ENCODE data around the gene YPEL2. TPM values are rescaled to one million over a fixed set of nuclear protein-coding genes. Genes with fewer than 3 reads are reported as not detected.

YPEL2 gene
- polyA plus RNA-seq, 1 of the 3 experiments (the other 2 are of a cell fraction), result 3.2 TPM

DNA sequence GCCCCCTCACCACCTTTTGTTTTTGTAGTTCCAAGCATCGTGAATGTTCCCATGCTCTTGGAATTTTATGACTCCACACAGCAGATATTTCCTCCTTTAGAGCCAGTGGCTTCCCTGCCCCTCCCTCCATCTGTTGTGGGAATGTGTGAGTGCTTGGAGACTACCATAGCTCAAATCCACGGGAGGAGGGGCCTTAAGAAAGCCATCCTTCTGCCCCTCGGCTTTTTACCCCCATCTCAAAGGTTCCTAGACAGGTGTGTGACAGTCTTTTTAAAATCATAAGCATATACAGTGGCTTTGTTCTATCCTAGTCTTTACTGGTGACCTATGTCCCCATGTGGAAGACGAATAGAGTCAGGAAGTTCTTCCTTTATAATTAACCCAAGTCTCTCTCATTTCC, 47.2 kb downstream of the YPEL2 start (continued):
- TF ChIP-seq, protein P1, sequence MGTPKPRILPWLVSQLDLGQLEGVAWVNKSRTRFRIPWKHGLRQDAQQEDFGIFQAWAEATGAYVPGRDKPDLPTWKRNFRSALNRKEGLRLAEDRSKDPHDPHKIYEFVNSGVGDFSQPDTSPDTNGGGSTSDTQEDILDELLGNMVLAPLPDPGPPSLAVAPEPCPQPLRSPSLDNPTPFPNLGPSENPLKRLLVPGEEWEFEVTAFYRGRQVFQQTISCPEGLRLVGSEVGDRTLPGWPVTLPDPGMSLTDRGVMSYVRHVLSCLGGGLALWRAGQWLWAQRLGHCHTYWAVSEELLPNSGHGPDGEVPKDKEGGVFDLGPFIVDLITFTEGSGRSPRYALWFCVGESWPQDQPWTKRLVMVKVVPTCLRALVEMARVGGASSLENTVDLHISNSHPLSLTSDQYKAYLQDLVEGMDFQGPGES (IDR thresholded peaks at IDR 0.05; ENCODE audit: low read depth, low read length), result no peak
- TF ChIP-seq SMC3 (IDR thresholded peaks at IDR 0.05; ENCODE audit: low read depth, low read length) (no peak), CTCF (IDR thresholded peaks at IDR 0.05) (no peak), EP300 (IDR thresholded peaks at IDR 0.05; ENCODE audit: borderline replicate concordance in 1 of 2, low read depth in 1 of 2, low read length in 1 of 2) (peak in 1 of 2 experiments; percentile 38; a peak in 1 of 4 replicates), PBX3 (IDR thresholded peaks at IDR 0.05) (peak; percentile 18; the same call in 1 of the 2 replicates), TAF1 (IDR thresholded peaks at IDR 0.05; ENCODE audit: borderline replicate concordance, low read depth, low read length) (no peak)

- Histone ChIP-seq H3K79me2 (ENCODE audit: insufficient read depth) (no peaks in the 10 kb centered on the region), H2AFZ (ENCODE audit: low read depth) (no peak overlapping the region), H4K20me1 (ENCODE audit: insufficient read depth) (no peaks in the 10 kb centered on the region), H3F3A (replicated peaks; ENCODE audit: insufficient read depth) (peaks cover 10% of the 10 kb centered on the region), H3K27ac (ENCODE audit: low read depth in 2 of 2, low read length in 1 of 2) (no peak overlapping the region), H3K9me3 (no peaks in the 10 kb centered on the region), H3K27me3 (ENCODE audit: insufficient read depth) (no peaks in the 10 kb centered on the region), H3K4me2 (no peak overlapping the region), H3K9ac (no peak overlapping the region), H3K4me3 (ENCODE audit: low read depth in 2 of 2, low read length in 1 of 2) (no peak overlapping the region), H3K9me2 (no peaks in the 10 kb centered on the region), H3K4me1 (ENCODE audit: control insufficient read depth in 1 of 2, insufficient read depth in 2 of 2, low read depth in 1 of 2, low read length in 1 of 2) (peaks cover 7 to 22% of the 10 kb centered on the region in 2 experiments; a peak in 3 of 4 replicates), H3K36me3 (replicated peaks in 1 of 2; ENCODE audit: control insufficient read depth in 1 of 2, insufficient read depth in 2 of 2, low read length in 1 of 2) (no peaks in the 10 kb centered on the region)
- CTCF ChIA-PET, result interaction anchor here (0.8 to 1.8 kb wide), 5 partner anchors 10 to 142 kb away, joined by 3 to 6 read pairs (median 4); no protein-coding TSS in a partner anchor
- DNase-seq, result no peak
- POLR2A ChIA-PET, result interaction anchor here (0.6 kb wide), 1 partner anchor 47 kb away, joined by 3 read pairs; no protein-coding TSS in a partner anchor
- 95% methylated on average over 3 of the region's 3 CpGs for WGBS (ENCODE audit: low lambda C conversion rate)
- TF ChIP-seq ELF1 (IDR thresholded peaks at IDR 0.05), result no peak
- no peak for TF ChIP-seq RFX5 (IDR thresholded peaks at IDR 0.05; ENCODE audit: low read length)
- TF ChIP-seq, protein P2, sequence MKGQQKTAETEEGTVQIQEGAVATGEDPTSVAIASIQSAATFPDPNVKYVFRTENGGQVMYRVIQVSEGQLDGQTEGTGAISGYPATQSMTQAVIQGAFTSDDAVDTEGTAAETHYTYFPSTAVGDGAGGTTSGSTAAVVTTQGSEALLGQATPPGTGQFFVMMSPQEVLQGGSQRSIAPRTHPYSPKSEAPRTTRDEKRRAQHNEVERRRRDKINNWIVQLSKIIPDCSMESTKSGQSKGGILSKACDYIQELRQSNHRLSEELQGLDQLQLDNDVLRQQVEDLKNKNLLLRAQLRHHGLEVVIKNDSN (IDR thresholded peaks at IDR 0.05; ENCODE audit: borderline replicate concordance, low read depth), result no peak
- no peak for TF ChIP-seq MEF2A (IDR thresholded peaks at IDR 0.05; ENCODE audit: borderline replicate concordance, low read depth)
- no peak for TF ChIP-seq RAD21 (IDR thresholded peaks at IDR 0.05; ENCODE audit: low read length)
Observed at GRCh38 chr17:59380474-59380873, 49.0 kb downstream of the YPEL2 start.

Data from SK-N-SH (cell line).